Activated B cell treated with CpG ODN at 0.5 μM for 24 hours (primary cell): Measurements from ENCODE around the gene COPE. TPM values are rescaled to one million over a fixed set of nuclear protein-coding genes. Genes with fewer than 3 reads are reported as not detected.

Experiments
- ATAC-seq: fragments of 200-7000 bp; cut with Tn5 transposase; one replicate; pipeline ENCODE4 v1.10.0; 2021; ENCODE audit warnings: low read depth, mild to moderate bottlenecking, moderate library complexity
- CTCF ChIA-PET: fragments of 350-600 bp; sonication (Branson Sonifier 250); formaldehyde crosslinking; loops from one replicate; lab custom pipeline; 2021; ENCODE audit warnings: antibody characterized with exemption; lab: Charles Lee
- POLR2A ChIA-PET: fragments of 350-600 bp; sonication (Branson Sonifier 250); formaldehyde crosslinking; loops from one replicate; lab custom pipeline; 2021; ENCODE audit warnings: antibody characterized with exemption; lab: Charles Lee
- DNase-seq: peaks from one replicate; pipeline ENCODE4 v3.0.0; 2022
- H3K27ac Mint-ChIP-seq: one replicate; pipeline ENCODE4 v1.8.0; 2020; ENCODE audit warnings: mixed read lengths
- H3K27me3 Mint-ChIP-seq: one replicate; pipeline ENCODE4 v1.8.0; 2021; ENCODE audit warnings: mixed read lengths
- H3K36me3 Mint-ChIP-seq: one replicate; pipeline ENCODE4 v1.8.0; 2021; ENCODE audit warnings: low read depth, mixed read lengths
- H3K4me1 Mint-ChIP-seq: one replicate; pipeline ENCODE4 v1.8.0; 2021; ENCODE audit warnings: mixed read lengths
- H3K4me3 Mint-ChIP-seq: one replicate; pipeline ENCODE4 v1.8.0; 2020; ENCODE audit warnings: mild to moderate bottlenecking, mixed read lengths
- H3K9me3 Mint-ChIP-seq: one replicate; pipeline ENCODE4 v1.8.0; 2020; ENCODE audit warnings: mixed read lengths
- intact Hi-C: fragments of 100-400 bp; cut with micrococcal nuclease; formaldehyde crosslinking; loops from one replicate; pipeline ENCODE4 v1.15.1; 2024
- total RNA-seq: library from RNA; stranded (reverse); gene quantifications from 2 replicates; pipeline ENCODE4 v1.2.3, GENCODE V29; 2022
- TF ChIP-seq, protein P1 (sequence below): fragments of 200-600 bp; IDR thresholded peaks from one replicate; pipeline ENCODE4 v1.8.0; 2022; ENCODE audit warnings: antibody characterized with exemption, mild to moderate bottlenecking

The COPE gene
- total RNA-seq, 1 donor from 2014 or later: 253 TPM

DNA sequence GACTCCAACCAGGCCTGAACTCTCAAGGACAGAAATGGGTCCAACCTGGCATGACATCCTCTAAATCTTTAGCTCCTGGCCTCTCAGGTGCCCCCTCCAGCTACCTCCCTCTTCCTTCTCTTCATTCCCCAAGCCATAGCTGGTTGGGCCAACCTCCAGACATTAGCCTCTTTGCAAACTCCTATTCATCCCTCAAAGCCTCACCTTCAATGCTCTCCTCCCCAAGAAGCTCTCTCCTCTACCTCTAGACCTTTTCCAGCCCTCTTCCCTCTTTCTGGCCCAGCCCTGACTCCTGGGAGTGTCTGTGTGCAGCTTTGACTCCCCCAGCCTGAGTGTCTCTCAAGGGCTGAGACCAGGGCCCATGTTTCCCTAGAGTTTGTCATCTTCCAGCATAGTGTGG, 27.1 kb upstream of the COPE start:
- Mint-ChIP-seq H3K36me3 (no peaks in the 10 kb centered on the region), H3K27ac (no peak overlapping the region), H3K4me3 (no peak overlapping the region), H3K4me1 (peaks cover 25% of the 10 kb centered on the region), H3K9me3 (no peaks in the 10 kb centered on the region), H3K27me3 (peaks cover 4% of the 10 kb centered on the region)
- no peak for ATAC-seq
- ChIA-PET CTCF (no interaction called here), POLR2A (no interaction called here)
- TF ChIP-seq, protein P1, sequence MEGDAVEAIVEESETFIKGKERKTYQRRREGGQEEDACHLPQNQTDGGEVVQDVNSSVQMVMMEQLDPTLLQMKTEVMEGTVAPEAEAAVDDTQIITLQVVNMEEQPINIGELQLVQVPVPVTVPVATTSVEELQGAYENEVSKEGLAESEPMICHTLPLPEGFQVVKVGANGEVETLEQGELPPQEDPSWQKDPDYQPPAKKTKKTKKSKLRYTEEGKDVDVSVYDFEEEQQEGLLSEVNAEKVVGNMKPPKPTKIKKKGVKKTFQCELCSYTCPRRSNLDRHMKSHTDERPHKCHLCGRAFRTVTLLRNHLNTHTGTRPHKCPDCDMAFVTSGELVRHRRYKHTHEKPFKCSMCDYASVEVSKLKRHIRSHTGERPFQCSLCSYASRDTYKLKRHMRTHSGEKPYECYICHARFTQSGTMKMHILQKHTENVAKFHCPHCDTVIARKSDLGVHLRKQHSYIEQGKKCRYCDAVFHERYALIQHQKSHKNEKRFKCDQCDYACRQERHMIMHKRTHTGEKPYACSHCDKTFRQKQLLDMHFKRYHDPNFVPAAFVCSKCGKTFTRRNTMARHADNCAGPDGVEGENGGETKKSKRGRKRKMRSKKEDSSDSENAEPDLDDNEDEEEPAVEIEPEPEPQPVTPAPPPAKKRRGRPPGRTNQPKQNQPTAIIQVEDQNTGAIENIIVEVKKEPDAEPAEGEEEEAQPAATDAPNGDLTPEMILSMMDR: no peak
- DNase-seq: no peak
- intact Hi-C loops: no loop called here

DNA sequence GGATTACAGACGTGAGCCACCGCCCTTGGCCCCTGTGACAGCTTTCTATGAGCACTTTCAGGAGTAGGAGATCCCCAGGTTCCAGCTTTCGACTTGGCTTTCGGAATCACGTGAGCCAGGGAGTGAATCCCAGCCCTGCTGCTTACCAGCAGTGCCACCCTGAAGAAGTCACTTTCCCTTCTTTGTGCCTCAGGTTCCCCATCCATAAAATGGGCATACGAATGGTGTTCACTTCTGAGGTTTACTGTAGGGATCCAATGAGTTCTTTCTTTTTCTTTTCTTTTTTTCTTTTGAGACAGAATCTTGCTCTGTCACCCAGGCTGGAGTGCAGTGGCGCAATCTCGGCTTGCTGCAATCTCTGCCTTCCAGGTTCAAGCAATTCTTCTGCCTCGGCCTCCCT, 26.1 kb upstream of the COPE start:
- H3K4me3 Mint-ChIP-seq: no peak overlapping the region
- peaks cover 5% of the 10 kb centered on the region for H3K27me3 Mint-ChIP-seq
- H3K9me3 Mint-ChIP-seq: no peaks in the 10 kb centered on the region
- intact Hi-C loops: no loop called here
- DNase-seq (no peak), ATAC-seq (no peak)
- peaks cover 30% of the 10 kb centered on the region for H3K4me1 Mint-ChIP-seq
- H3K27ac Mint-ChIP-seq: no peak overlapping the region
- H3K36me3 Mint-ChIP-seq: no peaks in the 10 kb centered on the region
- ChIA-PET CTCF (no interaction called here), POLR2A (interaction anchor here (0.7 to 1.2 kb wide), 2 partner anchors 26 to 197 kb away, joined by 4 read pairs; partner anchors contain the start of gene COPE)
- TF ChIP-seq, protein P1: no peak

DNA sequence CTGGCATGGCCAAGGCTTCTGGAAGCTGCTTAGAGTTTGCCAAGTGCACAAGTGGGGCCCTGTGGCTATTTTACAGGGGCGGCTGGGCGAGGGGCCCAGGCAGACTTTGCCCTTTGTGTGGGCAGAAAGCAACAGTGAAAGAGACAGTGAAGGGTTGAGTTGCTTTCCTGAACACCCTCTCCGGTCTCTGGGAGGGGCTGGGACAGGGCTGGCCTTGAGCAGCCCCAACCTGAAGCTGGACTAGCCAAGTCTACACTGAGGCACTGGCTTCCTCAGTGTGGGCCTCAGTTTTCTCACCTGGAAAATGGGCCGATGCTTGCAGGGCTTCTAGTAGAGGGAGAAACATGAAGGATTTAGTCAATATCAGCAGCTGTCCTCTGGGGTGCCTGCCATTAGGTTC, 24.3 kb upstream of the COPE start:
- H3K4me1 Mint-ChIP-seq: peaks cover 33% of the 10 kb centered on the region
- CTCF ChIA-PET: no interaction called here
- H3K4me3 Mint-ChIP-seq: no peak overlapping the region
- intact Hi-C loops: no loop called here
- TF ChIP-seq, protein P1: no peak
- no peak for DNase-seq
- ATAC-seq: no peak
- H3K27ac Mint-ChIP-seq: no peak overlapping the region
- H3K36me3 Mint-ChIP-seq: no peaks in the 10 kb centered on the region
- no peaks in the 10 kb centered on the region for H3K9me3 Mint-ChIP-seq
- H3K27me3 Mint-ChIP-seq: peaks cover 9% of the 10 kb centered on the region
- POLR2A ChIA-PET: no interaction called here

DNA sequence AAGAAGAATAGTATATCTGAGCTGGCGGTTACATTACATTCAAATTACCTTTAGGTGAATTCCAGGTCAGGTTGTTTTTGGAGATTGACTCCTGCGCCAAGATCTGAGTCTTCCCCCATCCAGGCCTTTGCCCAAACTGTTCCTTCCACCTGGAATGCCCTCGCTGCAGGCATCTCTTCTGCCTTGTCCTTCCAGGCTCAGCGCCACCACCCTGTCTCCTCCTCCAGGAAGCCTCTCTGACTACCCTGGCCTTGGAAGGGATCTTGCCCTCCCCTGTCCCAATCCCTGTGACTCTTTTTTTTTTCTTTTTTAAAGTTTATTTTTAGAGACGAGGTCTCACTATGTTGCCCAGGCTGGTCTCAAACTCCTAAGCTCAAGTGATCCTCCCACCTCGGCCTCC, 23.5 kb upstream of the COPE start:
- TF ChIP-seq, protein P1: no peak
- Mint-ChIP-seq H3K9me3 (no peaks in the 10 kb centered on the region), H3K27ac (no peak overlapping the region), H3K4me1 (peaks cover 28% of the 10 kb centered on the region), H3K4me3 (no peak overlapping the region), H3K27me3 (peaks cover 9% of the 10 kb centered on the region), H3K36me3 (no peaks in the 10 kb centered on the region)
- CTCF ChIA-PET: no interaction called here
- no peak for ATAC-seq
- no peak for DNase-seq
- POLR2A ChIA-PET: no interaction called here
- intact Hi-C loops: no loop called here

DNA sequence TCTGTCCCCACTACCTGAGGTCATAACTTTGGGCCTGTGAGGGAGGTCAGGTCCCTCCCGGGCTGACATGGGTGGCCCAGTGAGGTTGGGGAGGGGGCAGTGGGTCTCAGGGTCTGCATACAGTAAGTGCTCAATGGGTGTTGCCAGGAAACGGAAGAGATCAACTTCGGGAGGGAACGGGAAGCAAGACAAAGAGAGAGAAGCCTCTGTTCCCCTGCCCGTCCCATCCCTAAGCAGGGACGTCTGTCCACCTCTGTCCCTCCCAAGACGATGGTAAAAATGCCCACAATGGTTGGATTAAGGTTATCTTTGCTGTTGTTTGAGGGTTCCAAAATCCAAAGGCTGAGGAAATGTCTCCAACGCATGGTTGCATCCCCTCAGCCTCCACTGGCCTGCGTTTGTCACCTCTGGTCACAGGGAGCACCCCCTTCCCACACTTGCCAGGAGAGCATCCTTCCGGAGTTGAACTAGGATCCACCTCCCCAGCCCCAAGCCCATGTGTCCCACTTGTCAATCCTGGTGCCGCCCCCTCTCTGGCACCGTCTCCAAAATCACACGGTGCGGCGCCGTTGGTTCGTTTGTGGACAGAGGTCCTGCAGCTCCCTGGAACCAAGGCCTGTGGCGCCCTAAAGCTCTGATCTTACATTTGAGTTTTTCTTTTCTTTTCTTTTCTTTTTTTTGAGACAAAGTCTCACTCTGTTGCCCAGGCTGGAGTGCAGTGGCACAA, 22.6 kb upstream of the COPE start:
- H3K27me3 Mint-ChIP-seq: peaks cover 9% of the 10 kb centered on the region
- no peaks in the 10 kb centered on the region for H3K9me3 Mint-ChIP-seq
- intact Hi-C loops: loop anchor here (1.0 kb wide), 1 partner anchor 490 kb away; no protein-coding TSS in a partner anchor
- ChIA-PET CTCF (interaction anchor here (1.4 kb wide), 1 partner anchor 22 kb away, joined by 3 read pairs; the partner anchor contains the start of gene DDX49), POLR2A (no interaction called here)
- H3K4me1 Mint-ChIP-seq: peaks cover 23% of the 10 kb centered on the region
- no peaks in the 10 kb centered on the region for H3K36me3 Mint-ChIP-seq
- ATAC-seq: no peak
- H3K27ac Mint-ChIP-seq: no peak overlapping the region
- DNase-seq: no peak
- TF ChIP-seq, protein P1: no peak
- H3K4me3 Mint-ChIP-seq: peak overlapping the region; percentile 41
